CD14-positive monocyte (primary cell): Measurements from ENCODE around the gene PAK4. TPM values are rescaled to one million over a fixed set of nuclear protein-coding genes. Genes with fewer than 3 reads are reported as not detected.
A peak's percentile ranks its signal among the peaks of the same experiment; 100 is the strongest.

Experiments used
- DNase-seq, 3 donors: peaks; one replicate each; pipeline ENCODE4 v3.0.0-alpha.2; 2011 to 2022
- H2AFZ ChIP-seq: 2 replicates; pipeline ENCODE4 v1.6.0; 2012; ENCODE audit warnings: mild to moderate bottlenecking, low read depth, low read length, inconsistent platforms; ENCODE audit not compliant: insufficient read depth, poor library complexity, severe bottlenecking
- H3K27ac ChIP-seq, 2 donors: 1 replicate in 1 of 2; 2 replicates in 1 of 2; pipeline ENCODE4 v1.5.1; 2012 to 2013; ENCODE audit warnings: low read length in 2 of 2, control low read depth in 1 of 2, inconsistent platforms in 1 of 2, low read depth in 1 of 2, mild to moderate bottlenecking in 1 of 2
- H3K27me3 ChIP-seq, 2 donors: one replicate each; pipeline versions ENCODE4 v1.6.0 to v1.6.1; 2011 to 2013; ENCODE audit warnings: low read length in 2 of 2; ENCODE audit not compliant: control insufficient read depth in 2 of 2, insufficient read depth in 2 of 2
- H3K36me3 ChIP-seq, 2 donors: replicated peaks in 1 of 2; 1 replicate in 1 of 2; 2 replicates in 1 of 2; pipeline versions ENCODE4 v1.5.1 to v1.6.1; 2012 to 2013; ENCODE audit warnings: low read length in 2 of 2, control low read depth in 1 of 2, inconsistent platforms in 1 of 2, mild to moderate bottlenecking in 1 of 2; ENCODE audit not compliant: insufficient read depth in 2 of 2, control insufficient read depth in 1 of 2
- H3K4me1 ChIP-seq, 2 donors: 1 replicate in 1 of 2; 2 replicates in 1 of 2; pipeline versions ENCODE4 v1.5.1 to v1.6.1; 2012 to 2013; ENCODE audit warnings: low read length in 2 of 2, control low read depth in 1 of 2, inconsistent platforms in 1 of 2, mild to moderate bottlenecking in 1 of 2, moderate library complexity in 1 of 2; ENCODE audit not compliant: insufficient read depth in 2 of 2, control insufficient read depth in 1 of 2
- H3K4me2 ChIP-seq: replicated peaks from 2 replicates; pipeline ENCODE3; 2012; ENCODE audit warnings: low read length, moderate library complexity, mild to moderate bottlenecking; ENCODE audit not compliant: poor library complexity, severe bottlenecking; ENCODE audit errors: extremely low read depth
- H3K4me3 ChIP-seq, 3 experiments: fragments of 200-600 bp in 1 of 3; sonication (generic) in 1 of 3; replicated peaks in 1 of 3; 1 replicate in 2 of 3; 2 replicates in 1 of 3; pipeline ENCODE4 v1.5.1; 2011 to 2013; ENCODE audit warnings: low read length in 3 of 3, mild to moderate bottlenecking in 3 of 3, control low read depth in 2 of 3, low read depth in 2 of 3, inconsistent platforms in 1 of 3, moderate library complexity in 1 of 3
- H3K79me2 ChIP-seq: 2 replicates; pipeline ENCODE4 v1.6.0; 2012; ENCODE audit warnings: mild to moderate bottlenecking, control low read depth, inconsistent platforms, low read length, moderate library complexity; ENCODE audit not compliant: insufficient read depth
- H3K9ac ChIP-seq: 2 replicates; pipeline ENCODE4 v1.6.0; 2017; ENCODE audit warnings: low read length, mild to moderate bottlenecking; ENCODE audit not compliant: insufficient read depth, poor library complexity, severe bottlenecking
- H3K9me3 ChIP-seq, 2 donors: replicated peaks in 1 of 2; 1 replicate in 1 of 2; 2 replicates in 1 of 2; pipeline versions ENCODE4 v1.5.1 to v1.6.1; 2012 to 2013; ENCODE audit warnings: low read length in 2 of 2, control low read depth in 1 of 2; ENCODE audit not compliant: control insufficient read depth in 1 of 2, insufficient read depth in 1 of 2
- H4K20me1 ChIP-seq: 2 replicates; pipeline ENCODE4 v1.6.0; 2012; ENCODE audit warnings: mild to moderate bottlenecking, low read length, control low read depth, moderate library complexity; ENCODE audit not compliant: insufficient read depth
- H3K27ac Mint-ChIP-seq, 7 donors: one replicate each; pipeline ENCODE4 v1.8.0; 2020; ENCODE audit warnings: mild to moderate bottlenecking in 7 of 7, mixed read lengths in 7 of 7, moderate library complexity in 6 of 7, inconsistent platforms in 2 of 7
- H3K27me3 Mint-ChIP-seq, 3 donors: one replicate each; pipeline ENCODE4 v1.8.0; 2021 to 2022; ENCODE audit warnings: low read depth in 3 of 3, mild to moderate bottlenecking in 3 of 3, mixed read lengths in 3 of 3, moderate library complexity in 3 of 3, inconsistent platforms in 1 of 3
- H3K36me3 Mint-ChIP-seq, 2 donors: one replicate each; pipeline ENCODE4 v1.8.0; 2020; ENCODE audit warnings: mixed read lengths in 2 of 2, inconsistent platforms in 1 of 2, mild to moderate bottlenecking in 1 of 2
- H3K4me1 Mint-ChIP-seq: one replicate; pipeline ENCODE4 v1.8.0; 2020; ENCODE audit warnings: mild to moderate bottlenecking, mixed read lengths
- H3K4me3 Mint-ChIP-seq, 2 donors: one replicate each; pipeline ENCODE4 v1.8.0; 2020; ENCODE audit warnings: mild to moderate bottlenecking in 2 of 2, mixed read lengths in 2 of 2, moderate library complexity in 1 of 2
- H3K9me3 Mint-ChIP-seq, 7 donors: one replicate each; pipeline ENCODE4 v1.8.0; 2020 to 2022; ENCODE audit warnings: mixed read lengths in 7 of 7, mild to moderate bottlenecking in 6 of 7, moderate library complexity in 6 of 7, inconsistent platforms in 2 of 7
- CTCF ChIP-seq: fragments of 200-600 bp; IDR thresholded peaks from one replicate; pipeline ENCODE4 v1.8.0; 2022; ENCODE audit warnings: antibody characterized with exemption, mild to moderate bottlenecking
- WGBS: methylation state at CpG from one replicate; pipeline ENCODE4 v1.1.5; 2013; ENCODE audit warnings: missing lambda C conversion rate; ENCODE audit not compliant: insufficient coverage; 5-methylcytosine and 5-hydroxymethylcytosine counted together
- intact Hi-C, 2 donors: fragments of 100-400 bp; cut with micrococcal nuclease; formaldehyde crosslinking; loops; one replicate each; pipeline versions ENCODE4 v1.15.0 to v1.15.1; 2023
- polyA plus RNA-seq, 3 donors: library from polyadenylated mRNA; depleted of rRNA in 1 of 3; unstranded in 2 of 3; stranded (reverse) in 1 of 3; fragments of 300-500 nt in 2 of 3; fragments of >200 nt in 1 of 3; fragmentation: Illumina TruSeq in 2 of 3; gene quantifications; 1 replicate in 2 of 3; 2 replicates in 1 of 3; pipeline ENCODE4 v1.2.3, GENCODE V29; 2012 to 2021

Gene PAK4
- polyA plus RNA-seq, 3 donors = 1.3 to 11.3 (median 1.5) TPM

- Histone ChIP-seq H3K27ac (no peak overlapping the region), H3K36me3 (no peaks in the 10 kb centered on the region), H2AFZ (no peak overlapping the region), H4K20me1 (peaks cover 24% of the 10 kb centered on the region), H3K9ac (no peak overlapping the region), H3K79me2 (peaks cover 26% of the 10 kb centered on the region), H3K4me2 (no peak overlapping the region), H3K27me3 (no peaks in the 10 kb centered on the region), H3K4me1 (peaks cover 2 to 3% of the 10 kb centered on the region in 2 donors), H3K4me3 (no peak overlapping the region), H3K9me3 (no peaks in the 10 kb centered on the region)
- no peak overlapping the region for H3K27ac Mint-ChIP-seq
- TF ChIP-seq CTCF = no peak
- no peaks in the 10 kb centered on the region for H3K27me3 Mint-ChIP-seq
- H3K36me3 Mint-ChIP-seq = peaks cover 2 to 5% of the 10 kb centered on the region in 2 donors
- WGBS = 98% methylated on average over 8 of the region's 8 CpGs
- intact Hi-C loops = no loop called here
- H3K4me3 Mint-ChIP-seq = no peak overlapping the region
- no peak for DNase-seq
- H3K9me3 Mint-ChIP-seq = no peaks in the 10 kb centered on the region
- peaks cover 5% of the 10 kb centered on the region for H3K4me1 Mint-ChIP-seq
Measured at GRCh38 chr19:39150235-39150634, 24.6 kb downstream of the PAK4 start.

GRCh38 chr19:39150807-39151600 lies 25.4 kb downstream of the PAK4 start:
- Histone ChIP-seq H3K4me3 (no peak overlapping the region), H4K20me1 (peaks cover 16% of the 10 kb centered on the region), H3K79me2 (peaks cover 28% of the 10 kb centered on the region), H3K4me2 (no peak overlapping the region), H2AFZ (no peak overlapping the region), H3K4me1 (no peaks in the 10 kb centered on the region), H3K9me3 (no peaks in the 10 kb centered on the region), H3K9ac (no peak overlapping the region), H3K27me3 (no peaks in the 10 kb centered on the region), H3K27ac (no peak overlapping the region), H3K36me3 (no peaks in the 10 kb centered on the region)
- peak overlapping the region in 1 of 7 donors; percentile 21 for H3K27ac Mint-ChIP-seq
- TF ChIP-seq CTCF = no peak
- H3K36me3 Mint-ChIP-seq = peaks cover under 1 to 5% of the 10 kb centered on the region in 2 donors
- peaks cover under 1% of the 10 kb centered on the region for H3K4me1 Mint-ChIP-seq
- DNase-seq = no peak
- no peak overlapping the region for H3K4me3 Mint-ChIP-seq
- H3K27me3 Mint-ChIP-seq = no peaks in the 10 kb centered on the region
- intact Hi-C loops = no loop called here
- 89% methylated on average over 15 of the region's 26 CpGs for WGBS
- H3K9me3 Mint-ChIP-seq = no peaks in the 10 kb centered on the region
